Measurements from ENCODE around the gene CREG1. TPM values are rescaled to one million over a fixed set of nuclear protein-coding genes. Genes with fewer than 3 reads are reported as not detected.

CREG1 gene
- total RNA-seq, 1 experiment from 2014 or later = 63.9 TPM

- ChIA-PET CTCF (interaction anchor here (0.7 kb wide), 1 partner anchor 1671 kb away, joined by 4 read pairs; no protein-coding TSS in a partner anchor), POLR2A (ENCODE audit: unreplicated experiment) (no interaction called here)
- ATAC-seq = no peak
- Histone ChIP-seq H3K9me2 (replicated peaks; ENCODE audit: low read length) (no peaks in the 10 kb centered on the region), H3K27ac (ENCODE audit: low read length) (no peak overlapping the region), H3K4me3 (ENCODE audit: low read length) (no peak overlapping the region), H3K36me3 (ENCODE audit: low read depth, low read length) (no peaks in the 10 kb centered on the region), H3F3A (ENCODE audit: low read length, unreplicated experiment) (no peaks in the 10 kb centered on the region), H2AFZ (ENCODE audit: low read length) (no peak overlapping the region), H3K9ac (ENCODE audit: low read length) (no peak overlapping the region), H3K79me2 (ENCODE audit: low read length) (no peaks in the 10 kb centered on the region), H3K27me3 (ENCODE audit: low read length) (peaks cover 62% of the 10 kb centered on the region), H4K20me1 (ENCODE audit: low read length) (no peaks in the 10 kb centered on the region), H3K4me1 (ENCODE audit: insufficient read depth, low read length) (no peaks in the 10 kb centered on the region), H3K4me2 (ENCODE audit: low read length) (no peak overlapping the region), H3K9me3 (ENCODE audit: low read length) (no peaks in the 10 kb centered on the region)
- no TSS peak for BruUV-seq (replicated peaks)
- TF ChIP-seq EZH2phosphoT487 (IDR thresholded peaks at IDR 0.05; ENCODE audit: borderline replicate concordance, low read length) (no peak), EZH2 (IDR thresholded peaks at IDR 0.05; ENCODE audit: low read length, unreplicated experiment) (no peak)
- no peak for DNase-seq
- intact Hi-C loops (cut with micrococcal nuclease) = no loop called here
These were observed 50.7 kb downstream of the CREG1 start for GRCh38 chr1:167502719-167503462.

- H3K27ac ChIP-seq (ENCODE audit: low read length) = no peak overlapping the region
- ChIA-PET POLR2A (ENCODE audit: unreplicated experiment) (interaction anchor here (0.5 kb wide), 1 partner anchor 81 kb away, joined by 3 read pairs; no protein-coding TSS in a partner anchor), CTCF (no interaction called here)
- peaks cover 69% of the 10 kb centered on the region for H3K27me3 ChIP-seq (ENCODE audit: low read length)
- no peak overlapping the region for H3K4me3 ChIP-seq (ENCODE audit: low read length)
- intact Hi-C loops (cut with micrococcal nuclease) = no loop called here
- H2AFZ ChIP-seq (ENCODE audit: low read length) = no peak overlapping the region
- no peak for TF ChIP-seq EZH2 (IDR thresholded peaks at IDR 0.05; ENCODE audit: low read length, unreplicated experiment)
- TF ChIP-seq EZH2phosphoT487 (IDR thresholded peaks at IDR 0.05; ENCODE audit: borderline replicate concordance, low read length) = no peak
- BruUV-seq (replicated peaks) = no TSS peak
- no peaks in the 10 kb centered on the region for H3K9me3 ChIP-seq (ENCODE audit: low read length)
- H3K4me2 ChIP-seq (ENCODE audit: low read length) = no peak overlapping the region
- no peak for ATAC-seq
- no peaks in the 10 kb centered on the region for H4K20me1 ChIP-seq (ENCODE audit: low read length)
- no peaks in the 10 kb centered on the region for H3K36me3 ChIP-seq (ENCODE audit: low read depth, low read length)
- H3K4me1 ChIP-seq (ENCODE audit: insufficient read depth, low read length) = no peaks in the 10 kb centered on the region
- H3K9me2 ChIP-seq (replicated peaks; ENCODE audit: low read length) = no peaks in the 10 kb centered on the region
- no peaks in the 10 kb centered on the region for H3K79me2 ChIP-seq (ENCODE audit: low read length)
- no peak for DNase-seq
- no peaks in the 10 kb centered on the region for H3F3A ChIP-seq (ENCODE audit: low read length, unreplicated experiment)
- no peak overlapping the region for H3K9ac ChIP-seq (ENCODE audit: low read length)
These were observed 51.4 kb downstream of the CREG1 start for GRCh38 chr1:167502192-167502551.

GRCh38 chr1:167501515-167502191, 51.9 kb downstream of the CREG1 start:
- CTCF ChIA-PET = no interaction called here
- Histone ChIP-seq H3K4me3 (ENCODE audit: low read length) (no peak overlapping the region), H3K27me3 (ENCODE audit: low read length) (peaks cover 74% of the 10 kb centered on the region), H3K79me2 (ENCODE audit: low read length) (no peaks in the 10 kb centered on the region), H3K9ac (ENCODE audit: low read length) (no peak overlapping the region), H3K4me2 (ENCODE audit: low read length) (no peak overlapping the region), H2AFZ (ENCODE audit: low read length) (no peak overlapping the region), H3K9me2 (replicated peaks; ENCODE audit: low read length) (no peaks in the 10 kb centered on the region), H3K4me1 (ENCODE audit: insufficient read depth, low read length) (no peaks in the 10 kb centered on the region), H3F3A (ENCODE audit: low read length, unreplicated experiment) (no peaks in the 10 kb centered on the region), H3K36me3 (ENCODE audit: low read depth, low read length) (no peaks in the 10 kb centered on the region), H3K9me3 (ENCODE audit: low read length) (no peaks in the 10 kb centered on the region), H3K27ac (ENCODE audit: low read length) (no peak overlapping the region), H4K20me1 (ENCODE audit: low read length) (no peaks in the 10 kb centered on the region)
- POLR2A ChIA-PET (ENCODE audit: unreplicated experiment) = interaction anchor here (0.5 kb wide), 1 partner anchor 80 kb away, joined by 3 read pairs; no protein-coding TSS in a partner anchor
- DNase-seq (no peak), ATAC-seq (no peak)
- intact Hi-C loops (cut with micrococcal nuclease) = no loop called here
- BruUV-seq (replicated peaks) = no TSS peak
- TF ChIP-seq EZH2 (IDR thresholded peaks at IDR 0.05; ENCODE audit: low read length, unreplicated experiment) (no peak), EZH2phosphoT487 (IDR thresholded peaks at IDR 0.05; ENCODE audit: borderline replicate concordance, low read length) (no peak), CTCF (conservative IDR thresholded peaks at IDR 0.05; ENCODE audit: low read depth, low read length) (no peak)

All from PC-3 (cell line).